Immature natural killer cell (primary cell): ENCODE results near the gene MPZL2. TPM values are rescaled to one million over a fixed set of nuclear protein-coding genes. Genes with fewer than 3 reads are reported as not detected.

ENCODE experiments used
- DNase-seq, 3 donors: peaks; one replicate each; pipeline ENCODE4 v3.0.0; 2022; ENCODE audit warnings: mixed read lengths in 1 of 3
- H3K27ac Mint-ChIP-seq, 6 donors: one replicate each; pipeline ENCODE4 v1.8.0; 2020; ENCODE audit warnings: mixed read lengths in 6 of 6, mild to moderate bottlenecking in 5 of 6, inconsistent platforms in 4 of 6, moderate library complexity in 3 of 6
- H3K27me3 Mint-ChIP-seq, 3 donors: one replicate each; pipeline ENCODE4 v1.8.0; 2020 to 2021; ENCODE audit warnings: low read depth in 3 of 3, mild to moderate bottlenecking in 3 of 3, mixed read lengths in 3 of 3, moderate library complexity in 3 of 3, inconsistent platforms in 1 of 3
- H3K36me3 Mint-ChIP-seq, 3 donors: one replicate each; pipeline ENCODE4 v1.8.0; 2020; ENCODE audit warnings: mixed read lengths in 3 of 3, inconsistent platforms in 2 of 3, mild to moderate bottlenecking in 2 of 3
- H3K4me1 Mint-ChIP-seq, 2 donors: one replicate each; pipeline ENCODE4 v1.8.0; 2020; ENCODE audit warnings: inconsistent platforms in 2 of 2, mild to moderate bottlenecking in 2 of 2, mixed read lengths in 2 of 2, moderate library complexity in 1 of 2
- H3K4me3 Mint-ChIP-seq, 5 donors: one replicate each; pipeline ENCODE4 v1.8.0; 2020; ENCODE audit warnings: mild to moderate bottlenecking in 5 of 5, mixed read lengths in 5 of 5, inconsistent platforms in 3 of 5, moderate library complexity in 3 of 5
- H3K9me3 Mint-ChIP-seq, 6 donors: one replicate each; pipeline ENCODE4 v1.8.0; 2020; ENCODE audit warnings: mild to moderate bottlenecking in 6 of 6, mixed read lengths in 6 of 6, inconsistent platforms in 4 of 6, moderate library complexity in 3 of 6
- polyA plus RNA-seq, 3 donors: library from polyadenylated mRNA; unstranded; fragments of 300-500 nt; fragmentation: Illumina TruSeq; gene quantifications; one replicate each; pipeline ENCODE4 v1.2.3, GENCODE V29; 2021

The MPZL2 gene
- polyA plus RNA-seq, 3 donors from 2014 or later = 0.17 to 1.5 (median 0.49) TPM

GRCh38 chr11:118209033-118209432, 55.1 kb downstream of the MPZL2 start:
- peaks cover 0 to 7% (median 0%) of the 10 kb centered on the region in 3 donors for H3K36me3 Mint-ChIP-seq
- H3K9me3 Mint-ChIP-seq = no peaks in the 10 kb centered on the region
- no peak overlapping the region for H3K4me3 Mint-ChIP-seq
- H3K27ac Mint-ChIP-seq = no peak overlapping the region
- H3K27me3 Mint-ChIP-seq = peaks cover 2 to 8% (median 8%) of the 10 kb centered on the region in 3 donors
- no peak for DNase-seq
- H3K4me1 Mint-ChIP-seq = peaks cover 20 to 21% of the 10 kb centered on the region in 2 donors

GRCh38 chr11:118207079-118207478, 57.0 kb downstream of the MPZL2 start:
- H3K4me1 Mint-ChIP-seq = peaks cover 17 to 20% of the 10 kb centered on the region in 2 donors
- no peak overlapping the region for H3K4me3 Mint-ChIP-seq
- H3K9me3 Mint-ChIP-seq = no peaks in the 10 kb centered on the region
- H3K36me3 Mint-ChIP-seq = peaks cover 0 to 7% (median 0%) of the 10 kb centered on the region in 3 donors
- no peak for DNase-seq
- H3K27me3 Mint-ChIP-seq = peaks cover 2 to 8% (median 5%) of the 10 kb centered on the region in 3 donors
- peak overlapping the region in 1 of 6 donors; percentile 24 for H3K27ac Mint-ChIP-seq

GRCh38 chr11:118206391-118207031, 57.6 kb downstream of the MPZL2 start:
- peaks cover 0 to 7% (median 0%) of the 10 kb centered on the region in 3 donors for H3K36me3 Mint-ChIP-seq
- H3K9me3 Mint-ChIP-seq = no peaks in the 10 kb centered on the region
- peak overlapping the region in 2 of 5 donors; percentile 36 to 44 for H3K4me3 Mint-ChIP-seq
- H3K27me3 Mint-ChIP-seq = peaks cover 2 to 8% (median 4%) of the 10 kb centered on the region in 3 donors
- peaks cover 17 to 20% of the 10 kb centered on the region in 2 donors for H3K4me1 Mint-ChIP-seq
- DNase-seq = no peak
- peak overlapping the region in 4 of 6 donors; percentile 7 to 69 (median 40) for H3K27ac Mint-ChIP-seq

GRCh38 chr11:118205606-118206378, 58.3 kb downstream of the MPZL2 start:
- Mint-ChIP-seq H3K4me3 (peak overlapping the region in 3 of 5 donors; percentile 18 to 44 (median 36)), H3K27ac (peak overlapping the region in 3 of 6 donors; percentile 24 to 69 (median 65)), H3K36me3 (peaks cover 0 to 7% (median 0%) of the 10 kb centered on the region in 3 donors), H3K4me1 (peaks cover 17 to 20% of the 10 kb centered on the region in 2 donors), H3K9me3 (no peaks in the 10 kb centered on the region), H3K27me3 (peaks cover 2 to 8% (median 4%) of the 10 kb centered on the region in 3 donors)
- no peak for DNase-seq

Other genes with a start within 250 kb of the MPZL2 start
- not detected for gene TMPRSS4, start 187.2 kb downstream of the MPZL2 start, polyA plus RNA-seq
- gene SMIM35, start 177.3 kb downstream of the MPZL2 start, polyA plus RNA-seq = 1 to 10 TPM in 1 of 3 donors, under 1 TPM in 1, not detected in 1; 0.49 to 1.1 TPM
- gene SCN4B, start 111.5 kb downstream of the MPZL2 start, polyA plus RNA-seq = not detected
- not detected for gene SCN2B, start 87.7 kb downstream of the MPZL2 start, polyA plus RNA-seq
- gene JAML, start 39.3 kb downstream of the MPZL2 start, polyA plus RNA-seq = 10 to 100 TPM; 16.8 to 37.7 (median 26.3) TPM
- gene MPZL3, start 11.9 kb downstream of the MPZL2 start, polyA plus RNA-seq = 1 to 10 TPM; 4.2 to 5.2 (median 4.8) TPM
- gene CD3E, start 40.4 kb upstream of the MPZL2 start, polyA plus RNA-seq = 100 to 1,000 TPM in 2 of 3 donors, 10 to 100 TPM in 1; 50.4 to 456 (median 296) TPM
- 10 to 100 TPM; 19.8 to 97.2 (median 20.5) TPM for gene CD3D, start 78.4 kb upstream of the MPZL2 start, polyA plus RNA-seq
- 10 to 100 TPM in 2 of 3 donors, 1 to 10 TPM in 1; 4.1 to 40.7 (median 10.8) TPM for gene CD3G, start 80.0 kb upstream of the MPZL2 start, polyA plus RNA-seq
- gene UBE4A, start 95.3 kb upstream of the MPZL2 start, polyA plus RNA-seq = 10 to 100 TPM; 13.7 to 26.3 (median 14.1) TPM
- 100 to 1,000 TPM; 448 to 825 (median 551) TPM for gene ATP5MG, start 137.3 kb upstream of the MPZL2 start, polyA plus RNA-seq
- 10 to 100 TPM in 1 of 3 donors, 1 to 10 TPM in 2; 3.2 to 22.5 (median 6.6) TPM for gene KMT2A, start 172.2 kb upstream of the MPZL2 start, polyA plus RNA-seq